HG03159 (cell line): ENCODE measurements around the gene PCDHGA1.
"Not testable (repeated sequence)": the region's sequence is repeated elsewhere in the genome, so short reads cannot be mapped to it uniquely, and the experiment has no call there.

ENCODE experiments used
- ATAC-seq: cut with Tn5 transposase; IDR thresholded peaks from one replicate; pipeline ENCODE4 v1.9.1; 2021; ENCODE audit warnings: mild to moderate bottlenecking, moderate library complexity; ENCODE audit not compliant: unreplicated experiment

PCDHGA1 gene

DNA sequence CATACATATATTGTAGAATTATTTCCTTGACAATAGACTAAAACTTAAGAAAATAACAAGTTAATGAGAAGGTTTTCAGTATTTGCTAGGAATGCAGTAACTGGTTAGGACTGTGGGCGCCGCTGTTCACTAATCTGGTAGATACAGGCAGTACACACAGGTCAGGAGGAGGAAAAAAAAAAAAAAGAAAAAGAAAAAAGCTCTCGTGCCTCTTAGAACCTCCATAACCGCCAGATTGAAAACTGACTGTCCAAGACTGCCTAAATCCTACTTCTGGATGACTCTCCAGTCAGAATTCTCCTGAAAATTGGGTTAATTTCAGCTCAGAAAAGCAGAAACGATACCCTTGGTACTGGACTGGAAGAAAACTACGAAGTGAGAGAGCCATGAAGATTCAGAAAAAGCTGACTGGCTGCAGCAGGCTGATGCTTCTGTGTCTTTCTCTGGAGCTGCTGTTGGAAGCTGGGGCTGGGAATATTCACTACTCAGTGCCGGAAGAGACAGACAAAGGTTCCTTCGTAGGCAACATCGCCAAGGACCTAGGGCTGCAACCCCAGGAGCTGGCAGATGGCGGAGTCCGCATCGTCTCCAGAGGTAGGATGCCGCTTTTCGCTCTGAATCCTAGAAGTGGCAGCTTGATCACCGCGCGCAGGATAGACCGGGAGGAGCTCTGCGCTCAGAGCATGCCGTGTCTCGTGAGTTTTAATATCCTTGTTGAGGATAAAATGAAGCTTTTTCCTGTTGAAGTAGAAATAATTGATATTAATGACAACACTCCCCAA is at the start of gene PCDHGA1:
Gene PCDHGA1 (plus strand): TSS at position 216 of the 782 bp plus-strand sequence.
- peak; percentile 56 for ATAC-seq

DNA sequence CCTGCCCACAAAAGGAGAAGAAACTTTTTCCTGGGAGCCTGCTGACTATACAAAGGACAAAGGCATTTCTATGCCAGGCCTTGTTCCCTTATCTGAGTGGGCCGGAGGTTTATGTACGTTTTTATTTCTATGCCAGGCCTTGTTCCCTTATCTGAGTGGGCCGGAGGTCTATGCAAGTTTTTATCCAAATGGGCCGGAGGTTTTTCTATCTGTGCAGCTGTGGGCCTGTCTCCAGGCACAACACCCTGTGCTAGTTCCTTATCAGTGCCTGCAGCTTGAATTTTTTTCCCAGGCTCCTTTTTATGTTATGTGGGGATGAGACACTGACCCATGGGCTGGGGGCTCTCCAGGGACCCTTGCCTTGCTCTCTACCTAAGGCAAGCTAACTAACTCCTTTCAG is 31.9 kb upstream of the PCDHGA1 start:
- no peak for ATAC-seq

DNA sequence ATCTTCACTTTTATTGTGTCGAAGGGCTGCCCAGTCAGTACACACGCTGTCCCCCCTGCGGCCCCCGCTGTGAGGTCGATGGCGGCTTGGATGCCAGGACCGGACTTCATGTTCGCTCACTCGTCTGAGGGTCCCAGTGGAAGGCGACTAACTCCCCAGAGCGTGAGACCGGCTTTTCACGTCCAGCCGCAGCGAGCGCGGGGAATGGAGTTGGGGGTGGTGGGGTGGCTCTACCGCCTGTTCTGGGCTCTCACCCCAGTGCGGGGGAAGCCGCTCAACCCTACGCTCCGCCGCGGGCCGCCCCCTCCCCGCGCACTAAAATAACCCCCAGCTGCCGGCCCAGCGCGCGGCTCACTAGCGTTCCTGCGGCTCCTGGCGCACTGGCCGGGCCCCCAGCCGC is 26.6 kb upstream of the PCDHGA1 start, which contains the start of gene SLC25A2:
Gene SLC25A2 (minus strand): TSS at position 294 of the 400 bp plus-strand sequence. CDS start 184 bp downstream, at position 110.
- ATAC-seq = no peak

DNA sequence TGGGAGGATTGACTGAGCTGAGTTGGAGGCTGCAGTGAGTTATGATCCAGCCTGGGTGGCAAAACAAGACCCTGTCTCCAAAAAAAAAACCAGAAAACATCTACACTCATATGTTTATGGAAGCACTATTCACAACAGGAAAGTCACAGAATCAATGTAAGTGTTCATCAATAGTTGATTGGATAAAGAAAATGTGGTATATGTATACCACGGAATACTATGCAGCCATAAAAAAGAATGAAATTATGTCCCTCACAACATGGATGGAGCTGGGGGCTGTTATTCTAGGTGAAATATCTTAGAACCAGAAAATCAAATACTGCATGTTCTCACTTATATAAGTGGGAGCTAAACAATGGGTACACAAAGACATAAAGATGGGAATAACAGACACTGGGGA is 23.7 kb upstream of the PCDHGA1 start:
- no peak for ATAC-seq

DNA sequence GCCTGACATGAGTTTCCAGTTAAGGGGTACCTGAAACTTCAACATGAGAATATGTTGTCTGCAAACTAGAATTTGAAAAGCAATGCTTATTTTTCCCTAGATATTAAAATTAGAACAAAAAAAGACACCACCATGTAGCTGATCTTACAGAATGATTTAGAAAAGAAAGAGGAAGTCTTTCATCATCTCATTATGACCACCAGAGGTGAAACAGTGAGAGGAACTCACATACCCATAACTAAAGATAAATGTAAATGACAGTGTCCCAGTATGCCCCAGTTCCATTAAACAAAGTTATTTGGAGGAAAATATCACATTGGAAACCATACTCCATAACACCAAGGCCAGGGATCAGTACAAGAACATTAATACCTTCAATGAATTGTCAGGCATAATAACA is 16.6 kb upstream of the PCDHGA1 start:
- no peak for ATAC-seq

DNA sequence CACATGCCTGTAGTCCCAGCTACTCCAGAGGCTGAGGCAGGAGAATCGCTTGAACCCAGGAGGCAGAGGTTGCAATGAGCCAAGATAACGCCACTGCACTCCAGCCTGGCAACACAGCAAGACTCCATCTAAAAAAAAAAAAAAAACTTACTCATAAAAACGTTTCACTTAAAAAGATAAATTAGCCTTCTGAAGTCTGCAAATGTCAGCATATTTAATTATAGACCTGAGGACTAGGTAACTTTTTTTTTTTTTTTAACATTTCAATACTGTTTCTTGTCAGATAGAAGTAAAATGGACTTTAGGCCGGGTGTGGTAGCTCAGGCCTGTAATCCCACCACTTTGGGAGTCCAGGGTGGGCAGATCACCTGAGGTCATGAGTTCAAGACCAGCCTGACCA is 13.4 kb upstream of the PCDHGA1 start:
- not testable (repeated sequence) for ATAC-seq

DNA sequence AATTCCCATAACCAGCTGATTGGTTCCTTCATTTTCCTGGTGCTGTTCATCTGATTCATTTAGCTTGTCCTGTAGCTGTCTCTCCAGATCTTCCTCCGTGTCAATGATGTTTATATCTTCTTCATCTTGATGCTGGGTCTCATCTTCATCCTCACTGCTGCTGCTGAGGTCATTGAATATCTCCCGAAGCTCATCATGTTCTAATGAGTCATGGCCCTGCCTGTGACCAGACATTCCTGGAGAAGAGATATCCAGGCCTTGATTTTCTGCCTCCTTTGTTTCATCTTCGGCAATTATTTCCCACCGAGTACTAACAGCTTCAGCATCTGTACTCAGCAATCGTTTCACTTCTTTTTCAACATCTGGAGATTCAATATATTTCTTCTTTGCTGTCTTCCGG is 11.1 kb upstream of the PCDHGA1 start:
- no peak for ATAC-seq

DNA sequence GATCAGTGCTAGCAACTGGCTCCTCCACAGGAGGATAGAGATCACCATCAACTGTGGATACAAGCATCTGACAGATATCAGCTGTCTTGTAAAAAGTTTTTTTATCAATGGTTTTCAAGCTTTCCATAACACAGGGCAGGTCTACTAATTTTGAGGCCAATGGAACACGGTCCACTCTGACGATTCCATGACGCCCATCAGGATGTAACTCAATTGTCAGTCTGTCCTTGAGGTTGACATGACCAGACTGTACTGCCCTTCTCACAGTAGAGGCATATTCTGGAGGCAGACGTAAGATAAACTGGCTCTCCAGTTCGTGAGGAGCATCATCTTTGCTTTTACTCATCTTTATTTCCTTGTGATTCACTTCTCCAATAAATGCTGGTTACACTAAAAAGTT is 10.6 kb upstream of the PCDHGA1 start:
- no peak for ATAC-seq

DNA sequence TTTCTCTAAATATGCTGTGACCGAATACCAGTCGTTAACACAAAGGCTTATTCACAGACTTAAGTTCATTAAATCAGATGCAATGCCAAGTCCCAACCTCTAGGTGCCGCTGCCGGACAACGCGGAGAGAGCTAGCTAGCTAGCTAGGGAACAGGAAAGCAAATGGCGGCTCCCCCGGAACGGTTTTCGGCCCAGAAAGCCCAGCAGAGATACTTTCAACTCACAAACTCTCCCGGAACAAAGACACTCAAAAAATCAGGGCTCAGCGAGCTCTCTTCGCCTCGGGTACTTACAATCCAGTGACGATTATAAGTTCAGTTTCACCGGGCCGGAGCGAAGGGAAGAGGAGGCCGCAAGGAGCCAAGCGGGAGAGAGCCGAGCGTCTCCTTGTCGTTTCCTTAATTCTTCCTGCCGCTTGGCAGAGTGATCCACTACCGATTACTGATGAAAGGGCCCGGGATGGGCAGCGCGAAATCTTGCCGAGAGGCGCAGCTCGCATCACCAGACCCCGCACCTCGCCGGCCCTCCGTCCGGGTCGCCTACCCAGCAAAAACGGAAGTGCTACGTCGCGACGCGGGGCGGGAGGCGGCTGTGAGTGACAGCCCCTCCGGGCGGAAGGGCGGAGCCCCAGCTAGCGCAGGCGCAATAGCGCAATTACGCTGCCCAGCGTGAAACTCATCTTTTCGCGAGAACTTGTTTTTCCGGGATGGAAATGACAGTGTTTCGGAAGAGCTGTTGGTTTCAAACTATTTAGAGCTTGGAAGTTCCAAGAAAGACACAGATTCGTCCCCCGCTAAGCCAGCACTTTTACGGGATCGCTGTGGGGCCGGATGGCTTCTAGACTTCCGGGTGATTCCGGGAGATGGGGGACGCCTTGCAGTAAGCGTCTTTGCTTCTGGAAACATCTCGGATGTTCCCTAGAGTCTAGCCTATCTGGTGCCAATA is 9.8 kb upstream of the PCDHGA1 start, which contains the start of gene TAF7:
Gene TAF7 (minus strand): TSS at position 560 of the 945 bp plus-strand sequence. CDS start 740 bp downstream, outside the sequence.
- ATAC-seq = peak; percentile 91

DNA sequence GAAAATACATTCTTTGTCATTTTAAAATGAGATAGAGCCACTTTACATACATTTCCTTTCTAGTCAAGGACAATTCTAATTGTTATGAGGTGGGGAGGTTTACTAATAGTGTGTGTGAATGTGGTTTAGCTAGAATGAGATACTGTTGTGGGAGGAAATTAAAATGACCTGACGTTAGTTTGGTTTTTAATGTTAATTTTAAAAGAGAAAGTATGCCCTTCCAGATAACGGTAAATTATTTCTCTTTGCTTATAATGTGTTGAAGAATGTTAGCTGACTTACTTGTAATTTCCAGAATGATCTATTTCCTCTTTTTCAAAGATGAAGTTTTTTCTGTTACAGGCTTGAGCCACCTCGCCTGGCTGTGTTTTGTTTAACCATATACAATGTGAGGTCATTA is 8.1 kb upstream of the PCDHGA1 start:
- ATAC-seq = no peak

DNA sequence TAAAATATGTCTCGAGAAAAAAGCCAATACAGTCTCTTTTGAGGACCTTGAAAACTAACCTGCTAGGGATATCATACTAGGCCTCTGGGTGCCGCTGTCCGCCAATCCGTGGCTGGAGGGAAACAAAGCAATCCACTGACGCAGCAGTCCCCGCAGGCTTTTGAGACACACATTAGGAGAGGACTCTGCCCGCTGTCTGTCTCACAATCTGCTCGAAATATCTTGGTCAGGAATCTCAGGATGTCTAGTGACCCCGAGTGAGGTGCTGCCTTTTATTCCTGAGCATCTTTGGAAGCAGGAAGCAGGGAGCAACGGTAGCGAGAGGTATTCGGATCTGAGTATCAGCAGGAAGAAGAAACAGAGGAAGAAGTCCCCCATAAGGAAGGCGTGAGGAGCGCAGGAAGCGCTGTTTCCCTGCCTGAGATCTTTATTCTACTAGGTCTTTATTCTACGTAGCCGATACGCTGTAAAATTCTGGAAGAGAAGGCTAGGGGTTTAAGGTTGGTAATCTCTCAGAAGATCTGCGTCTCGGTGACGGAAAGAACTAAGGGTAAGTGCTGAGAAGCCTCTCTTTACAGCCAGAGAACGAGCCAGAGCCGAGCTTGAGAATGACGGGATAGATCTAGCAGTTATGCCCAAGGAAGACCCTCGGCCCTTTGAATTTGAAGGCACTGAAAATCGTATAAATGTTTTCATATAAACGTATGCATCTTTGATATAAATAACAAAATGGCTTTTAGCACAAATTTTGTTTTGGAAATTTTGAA is 4.0 kb upstream of the PCDHGA1 start:
- ATAC-seq = peak; percentile 62

DNA sequence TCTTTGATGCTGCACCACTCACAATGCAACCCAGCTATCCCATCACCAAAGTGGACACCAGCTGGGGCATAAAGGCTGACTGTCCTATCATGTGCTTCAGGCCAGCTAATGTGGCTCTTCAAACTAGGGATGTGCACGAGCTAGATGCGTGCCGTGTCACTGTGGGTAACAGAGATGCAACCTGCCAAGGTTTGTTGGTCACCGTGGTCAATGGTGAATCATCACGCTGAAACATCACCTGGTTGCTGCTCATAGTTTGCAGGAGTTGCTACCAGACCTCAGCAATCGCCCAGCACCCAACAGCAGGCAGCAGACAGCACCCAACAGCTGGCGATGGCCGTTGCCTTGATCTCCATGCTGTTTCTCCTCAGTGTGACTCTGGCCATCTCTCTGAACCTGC is 2.1 kb upstream of the PCDHGA1 start:
- ATAC-seq = no peak

DNA sequence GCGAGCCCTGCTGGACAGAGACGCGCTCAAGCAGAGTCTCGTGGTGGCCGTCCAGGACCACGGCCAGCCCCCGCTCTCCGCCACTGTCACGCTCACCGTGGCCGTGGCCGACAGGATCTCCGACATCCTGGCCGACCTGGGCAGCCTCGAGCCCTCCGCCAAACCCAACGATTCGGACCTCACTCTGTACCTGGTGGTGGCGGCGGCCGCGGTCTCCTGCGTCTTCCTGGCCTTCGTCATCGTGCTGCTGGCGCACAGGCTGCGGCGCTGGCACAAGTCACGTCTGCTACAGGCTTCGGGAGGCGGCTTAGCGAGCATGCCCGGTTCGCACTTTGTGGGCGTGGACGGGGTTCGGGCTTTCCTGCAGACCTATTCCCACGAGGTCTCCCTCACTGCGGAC is 2.3 kb downstream of the PCDHGA1 start:
- ATAC-seq = not testable (repeated sequence)

DNA sequence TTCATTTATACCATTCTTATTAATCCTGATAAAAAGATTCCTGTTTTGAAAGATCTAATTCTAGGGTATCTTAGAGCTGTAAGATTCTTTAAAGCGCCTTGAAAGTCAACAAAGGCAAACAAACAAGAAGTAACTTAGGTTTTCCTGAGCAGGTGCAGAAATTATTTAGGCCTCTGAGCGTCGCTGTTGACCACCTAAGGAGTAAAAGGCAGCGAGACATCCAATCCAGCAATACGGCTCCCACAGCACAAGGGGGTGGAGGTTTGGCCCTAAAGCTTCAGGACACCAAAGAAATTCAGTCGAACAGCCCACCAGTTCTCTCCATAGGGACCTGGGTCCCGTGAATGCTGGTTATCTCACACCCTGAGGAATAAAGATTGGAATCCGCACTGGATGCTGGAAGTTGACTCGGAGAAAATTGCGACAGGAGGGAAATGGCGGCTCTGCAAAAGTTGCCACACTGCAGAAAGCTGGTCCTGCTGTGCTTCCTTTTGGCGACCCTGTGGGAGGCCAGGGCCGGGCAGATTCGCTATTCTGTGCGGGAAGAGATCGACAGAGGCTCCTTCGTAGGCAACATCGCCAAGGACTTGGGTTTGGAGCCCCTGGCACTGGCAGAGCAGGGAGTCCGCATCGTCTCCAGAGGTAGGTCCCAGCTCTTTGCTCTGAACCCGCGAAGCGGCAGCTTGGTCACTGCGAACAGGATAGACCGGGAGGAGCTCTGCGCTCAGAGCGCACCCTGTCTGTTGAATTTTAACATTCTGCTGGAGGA is 8.4 kb downstream of the PCDHGA1 start, which contains the start of gene PCDHGA2:
Gene PCDHGA2 (plus strand): TSS at position 223 of the 769 bp plus-strand sequence.
- ATAC-seq = no peak

DNA sequence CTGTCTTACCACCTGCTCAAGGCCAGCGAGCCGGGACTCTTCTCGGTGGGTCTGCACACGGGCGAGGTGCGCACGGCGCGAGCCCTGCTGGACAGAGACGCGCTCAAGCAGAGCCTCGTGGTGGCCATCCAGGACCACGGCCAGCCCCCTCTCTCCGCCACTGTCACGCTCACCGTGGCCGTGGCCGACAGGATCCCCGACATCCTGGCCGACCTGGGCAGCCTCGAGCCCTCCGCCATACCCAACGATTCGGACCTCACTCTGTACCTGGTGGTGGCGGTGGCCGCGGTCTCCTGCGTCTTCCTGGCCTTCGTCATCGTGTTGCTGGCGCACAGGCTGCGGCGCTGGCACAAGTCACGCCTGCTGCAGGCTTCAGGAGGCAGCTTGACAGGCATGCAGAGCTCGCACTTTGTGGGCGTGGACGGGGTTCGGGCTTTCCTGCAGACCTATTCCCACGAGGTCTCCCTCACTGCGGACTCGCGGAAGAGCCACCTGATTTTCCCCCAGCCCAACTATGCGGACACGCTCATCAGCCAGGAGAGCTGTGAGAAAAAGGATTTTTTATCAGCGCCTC is 10.6 kb downstream of the PCDHGA1 start:
- not testable (repeated sequence) for ATAC-seq

DNA sequence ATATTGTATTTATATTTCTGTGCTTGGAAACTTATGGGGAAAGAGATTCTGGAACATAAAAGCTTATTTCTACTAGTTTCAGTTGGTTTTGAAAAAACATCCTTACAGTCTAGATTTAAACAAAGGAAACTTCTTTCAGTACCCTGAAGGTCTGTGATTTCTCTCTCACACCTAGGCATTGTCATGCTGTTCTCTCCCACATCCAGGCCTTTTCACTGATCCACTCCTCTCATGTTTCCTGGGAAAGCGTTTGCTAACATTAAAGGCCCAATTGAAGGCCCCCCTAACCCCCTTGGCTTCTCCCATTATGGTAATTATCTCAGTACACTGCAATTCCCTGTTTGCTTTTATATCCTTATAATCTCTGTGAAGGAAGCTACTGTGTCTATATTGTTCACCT is 12.5 kb downstream of the PCDHGA1 start:
- no peak for ATAC-seq

DNA sequence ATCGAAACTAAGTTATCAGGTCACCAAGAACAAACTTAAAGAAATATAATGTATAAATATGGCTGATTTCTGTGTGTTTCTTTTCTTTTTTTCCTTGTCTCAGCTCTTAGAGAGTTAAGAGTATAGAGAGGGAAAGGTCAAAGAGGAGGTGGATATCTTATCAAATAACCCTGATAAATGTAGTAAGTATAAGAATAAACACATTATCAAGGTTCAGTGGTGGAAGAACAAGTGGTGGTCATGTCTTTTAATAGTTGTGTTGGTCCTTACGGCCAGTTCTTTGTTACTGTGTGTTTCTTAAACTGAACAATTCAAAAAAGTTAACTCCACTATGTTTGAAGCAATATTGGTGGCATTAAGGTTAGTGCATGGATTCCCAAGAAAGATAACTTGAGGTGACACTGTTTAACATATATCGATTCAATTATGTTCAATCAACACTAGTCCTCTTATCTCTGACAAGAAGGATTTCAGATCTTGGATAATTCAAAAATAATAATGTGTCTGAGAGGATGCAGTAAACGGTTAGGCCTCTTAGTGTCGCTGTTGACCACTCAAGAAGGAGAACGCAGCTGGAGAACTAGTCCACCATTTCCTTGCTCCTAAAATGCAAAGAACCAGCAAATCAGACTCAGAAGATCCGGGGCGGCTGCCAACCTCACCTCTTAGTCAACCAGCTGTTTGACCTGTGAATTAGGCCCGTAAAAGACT is 13.1 kb downstream of the PCDHGA1 start, which contains the start of gene PCDHGA3:
Gene PCDHGA3 (plus strand): TSS at position 588 of the 711 bp plus-strand sequence. CDS start 205 bp downstream, outside the sequence.
- no peak for ATAC-seq

DNA sequence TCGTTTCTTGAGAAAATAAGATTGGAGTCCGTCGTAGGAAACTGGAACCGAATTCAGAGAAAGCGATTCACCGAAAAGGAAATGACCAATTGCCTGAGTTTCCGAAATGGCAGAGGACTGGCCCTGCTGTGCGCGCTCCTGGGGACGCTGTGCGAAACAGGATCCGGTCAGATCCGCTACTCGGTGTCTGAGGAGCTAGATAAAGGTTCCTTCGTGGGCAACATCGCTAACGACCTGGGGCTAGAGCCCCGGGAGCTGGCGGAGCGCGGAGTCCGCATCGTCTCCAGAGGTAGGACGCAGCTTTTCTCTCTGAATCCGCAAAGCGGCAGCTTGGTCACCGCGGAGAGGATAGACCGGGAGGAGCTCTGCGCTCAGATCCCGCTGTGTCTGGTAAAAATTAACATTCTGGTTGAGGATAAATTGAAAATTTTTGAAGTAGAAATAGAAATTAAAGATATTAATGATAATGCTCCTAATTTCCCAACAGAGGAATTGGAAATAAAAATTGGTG is 13.7 kb downstream of the PCDHGA1 start:
- ATAC-seq = no peak

DNA sequence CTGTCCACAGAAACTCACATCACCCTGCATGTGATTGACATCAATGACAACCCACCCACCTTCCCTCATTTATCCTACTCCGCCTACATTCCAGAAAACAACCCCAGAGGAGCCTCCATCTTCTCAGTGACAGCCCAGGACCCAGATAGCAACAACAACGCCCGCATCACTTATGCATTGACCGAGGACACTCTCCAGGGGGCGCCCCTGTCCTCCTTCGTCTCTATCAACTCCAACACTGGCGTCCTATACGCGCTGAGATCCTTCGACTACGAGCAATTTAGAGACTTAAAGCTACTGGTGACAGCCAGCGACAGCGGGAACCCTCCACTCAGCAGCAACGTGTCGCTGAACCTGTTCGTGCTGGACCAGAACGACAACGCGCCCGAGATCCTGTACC is 15.0 kb downstream of the PCDHGA1 start:
- no peak for ATAC-seq
